NCI-H1417 (cell line): Measurements from ENCODE around the gene NPPC.
A peak's percentile ranks its signal among the peaks of the same experiment; 100 is the strongest.

Experiments used
- DNase-seq, 3 experiments: peaks; one replicate each; lab custom pipeline; 2025; lab: John Stamatoyannopoulos, UW

Gene NPPC

DNA sequence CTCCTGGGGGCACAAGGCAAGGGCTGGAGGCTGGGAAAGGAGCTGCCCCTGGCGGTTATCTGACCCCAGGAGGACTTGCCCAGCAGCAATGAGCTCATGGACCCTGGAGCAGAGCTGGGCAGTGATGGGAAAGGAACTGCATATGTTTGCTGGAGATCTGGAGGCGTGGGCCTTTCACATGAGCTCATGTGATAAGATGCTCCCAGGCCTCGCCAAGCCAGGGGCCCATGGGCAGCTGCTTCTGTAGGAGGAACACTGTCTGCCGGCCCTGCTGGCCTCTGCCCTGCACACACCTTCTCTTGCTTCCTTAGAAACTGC is 9.0 kb upstream of the NPPC start:
- DNase-seq = no peak

DNA sequence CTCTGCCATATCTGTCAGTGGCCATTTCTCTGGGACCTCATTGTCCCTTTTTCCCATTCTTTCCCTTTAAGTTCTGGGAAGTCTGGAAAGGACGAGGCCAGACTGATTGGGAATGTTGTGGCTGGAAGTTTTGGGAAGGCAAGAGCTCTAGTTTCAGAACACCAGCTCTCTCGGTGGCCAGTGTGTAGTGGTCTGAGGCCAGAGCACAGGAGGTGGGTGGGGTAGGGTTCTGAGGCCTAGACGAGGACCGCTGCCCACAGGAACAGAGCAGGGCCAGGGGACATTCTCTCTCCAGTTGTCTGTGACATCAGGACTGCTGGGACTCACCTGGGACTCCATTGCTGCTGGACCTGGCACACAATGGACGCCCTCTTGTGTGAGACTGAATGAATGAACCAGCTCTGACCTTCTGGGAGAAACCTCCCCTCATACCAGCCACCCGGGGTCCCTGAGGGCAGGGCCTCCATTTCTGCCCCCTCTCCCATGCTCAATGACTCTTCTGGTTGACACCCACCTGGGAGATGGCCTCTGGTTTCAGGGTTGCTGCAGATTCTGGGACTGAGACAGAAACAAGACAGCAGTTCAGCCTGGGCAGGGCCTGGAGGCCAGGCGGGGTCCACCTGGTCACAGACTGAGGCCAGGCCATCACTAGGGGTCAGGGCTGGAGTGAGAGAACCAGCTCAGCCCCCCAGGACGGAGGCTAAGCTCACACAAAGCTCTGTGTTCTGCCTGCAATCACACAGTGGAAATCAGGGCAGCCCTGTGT is 8.4 kb upstream of the NPPC start:
- no peak for DNase-seq

DNA sequence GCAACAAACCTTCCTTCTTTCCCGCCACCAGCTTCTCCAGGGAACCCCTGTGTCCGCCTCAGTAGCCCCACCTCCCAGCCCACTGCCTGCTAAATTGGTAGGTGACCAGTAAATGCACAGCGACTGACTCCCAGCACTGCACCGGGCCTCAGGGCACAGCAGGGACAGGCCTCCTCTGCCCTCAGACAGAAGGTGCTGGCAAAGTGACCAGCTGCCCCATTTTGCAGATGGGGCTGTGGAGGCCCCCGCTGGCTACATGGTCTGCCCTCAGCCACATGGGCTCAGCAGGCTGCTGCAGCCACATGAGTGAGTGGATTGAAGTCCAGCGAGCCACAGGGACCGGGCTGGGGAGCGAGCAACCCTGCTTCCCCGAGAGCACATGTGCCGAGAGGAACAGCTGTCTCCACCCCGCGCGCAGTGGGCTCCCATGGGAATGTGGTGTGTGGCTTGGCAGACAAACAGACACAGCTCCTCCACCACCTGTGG is 7.8 kb upstream of the NPPC start:
- no peak for DNase-seq

DNA sequence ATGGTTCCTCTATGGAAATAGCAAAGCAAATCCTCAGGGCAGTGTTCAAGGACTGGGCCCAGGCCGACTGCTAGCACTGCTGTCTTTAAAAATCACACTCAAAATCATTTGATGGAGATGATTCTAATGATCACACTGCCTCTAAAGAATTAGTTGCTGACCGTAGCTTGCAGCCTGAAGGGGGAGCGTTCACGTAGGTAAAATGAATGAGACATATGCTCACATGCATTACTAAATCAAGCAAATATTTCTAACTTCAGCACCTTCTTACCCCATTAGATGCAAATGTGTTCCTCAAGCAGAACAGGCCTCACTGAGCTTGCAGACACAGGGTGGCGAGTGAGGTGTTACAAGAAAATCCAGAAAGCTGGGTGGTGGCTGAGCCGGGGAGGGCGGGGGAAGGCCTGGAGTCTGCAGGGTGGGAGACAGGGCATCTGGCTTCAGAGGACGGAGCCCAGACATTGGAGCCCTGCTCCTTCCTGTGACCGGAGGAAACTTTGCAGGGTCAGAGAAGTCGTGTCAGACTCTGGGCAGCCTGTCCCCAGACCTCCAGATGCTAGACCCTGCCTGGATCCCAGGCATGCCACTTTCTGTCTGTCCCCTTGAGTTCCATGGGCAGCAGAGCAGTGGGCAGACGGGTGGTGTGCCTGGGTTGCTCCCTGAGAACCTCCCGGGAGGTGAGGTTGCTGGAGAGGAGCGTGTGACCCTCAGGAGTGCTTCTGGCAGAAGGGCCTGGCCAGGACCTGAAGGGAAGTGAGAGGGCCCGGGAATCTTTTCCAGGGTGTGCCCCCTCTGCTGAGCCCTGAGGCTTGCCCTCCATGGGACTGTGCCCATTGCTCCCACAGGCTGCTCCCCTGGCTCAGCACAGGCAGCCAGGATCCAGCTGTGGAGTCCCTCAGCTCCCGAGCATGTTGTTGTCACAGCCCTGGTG is 7.1 kb upstream of the NPPC start:
- no peak for DNase-seq

DNA sequence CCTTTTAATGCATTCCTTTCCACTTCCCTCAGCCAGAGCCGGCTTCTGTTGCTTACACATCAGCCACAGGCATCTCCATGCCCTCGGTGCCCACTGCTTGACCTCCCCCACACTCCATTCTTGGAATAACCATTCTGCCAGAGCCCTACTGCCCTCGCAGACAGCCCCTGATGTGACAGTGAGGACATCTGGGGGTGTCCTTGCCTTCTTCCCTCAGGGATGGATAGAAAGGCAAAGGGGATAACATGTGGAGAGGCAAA is 6.4 kb upstream of the NPPC start:
- no peak for DNase-seq

DNA sequence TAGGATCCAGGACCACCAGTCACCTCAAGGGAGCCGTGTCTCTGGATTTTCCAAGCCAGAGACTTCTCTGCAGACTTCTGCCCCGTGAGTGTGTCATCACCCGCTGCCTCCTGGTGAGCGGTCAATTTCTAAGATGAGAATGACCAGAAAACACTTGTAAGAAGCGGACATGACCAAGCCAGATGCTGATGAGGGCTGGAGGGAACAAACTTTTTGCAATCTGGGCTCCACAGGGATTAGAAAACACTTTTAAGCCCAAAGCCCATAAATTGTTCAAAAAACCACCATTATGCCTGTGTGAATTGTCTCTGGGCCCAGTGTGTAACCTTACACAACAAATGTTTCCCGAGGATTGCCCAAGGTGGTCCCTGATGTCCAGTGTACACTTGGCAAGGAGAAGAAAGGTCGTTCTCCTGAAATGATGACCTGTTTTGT is 5.3 kb upstream of the NPPC start:
- DNase-seq = no peak

DNA sequence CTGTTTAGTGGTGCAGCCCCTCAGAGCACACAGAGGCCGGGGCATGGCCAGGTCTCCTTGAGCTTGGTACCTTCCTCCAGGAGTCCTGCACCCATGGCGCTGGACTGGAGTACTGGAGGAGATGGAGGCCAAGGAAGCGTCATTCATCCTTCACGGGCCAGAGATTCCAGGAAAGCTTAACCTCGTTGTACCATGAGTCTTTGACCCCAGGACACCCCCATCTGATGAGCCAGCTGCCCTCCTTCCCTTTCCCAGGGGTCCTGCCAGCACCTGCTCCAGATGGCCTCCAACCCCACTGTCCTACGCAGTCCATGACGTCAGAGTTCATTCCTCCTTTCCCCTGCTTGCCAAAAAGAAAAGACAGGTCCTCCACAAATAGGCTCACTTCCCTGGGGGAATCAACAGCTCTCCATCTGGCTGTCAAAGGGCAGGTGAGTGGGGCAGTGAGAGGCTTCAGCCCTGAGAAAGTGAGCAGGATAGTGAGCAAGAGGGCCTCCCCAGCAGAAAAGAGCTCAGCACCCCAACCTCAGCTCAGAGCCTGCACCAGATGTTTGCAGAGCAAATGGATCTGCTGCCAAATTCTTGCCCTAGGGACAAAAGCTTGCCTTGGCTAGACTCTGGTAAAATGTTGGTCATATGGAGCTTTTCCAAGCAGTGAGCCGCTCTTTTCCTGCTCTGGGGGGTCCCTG is 4.5 kb upstream of the NPPC start:
- DNase-seq = no peak

DNA sequence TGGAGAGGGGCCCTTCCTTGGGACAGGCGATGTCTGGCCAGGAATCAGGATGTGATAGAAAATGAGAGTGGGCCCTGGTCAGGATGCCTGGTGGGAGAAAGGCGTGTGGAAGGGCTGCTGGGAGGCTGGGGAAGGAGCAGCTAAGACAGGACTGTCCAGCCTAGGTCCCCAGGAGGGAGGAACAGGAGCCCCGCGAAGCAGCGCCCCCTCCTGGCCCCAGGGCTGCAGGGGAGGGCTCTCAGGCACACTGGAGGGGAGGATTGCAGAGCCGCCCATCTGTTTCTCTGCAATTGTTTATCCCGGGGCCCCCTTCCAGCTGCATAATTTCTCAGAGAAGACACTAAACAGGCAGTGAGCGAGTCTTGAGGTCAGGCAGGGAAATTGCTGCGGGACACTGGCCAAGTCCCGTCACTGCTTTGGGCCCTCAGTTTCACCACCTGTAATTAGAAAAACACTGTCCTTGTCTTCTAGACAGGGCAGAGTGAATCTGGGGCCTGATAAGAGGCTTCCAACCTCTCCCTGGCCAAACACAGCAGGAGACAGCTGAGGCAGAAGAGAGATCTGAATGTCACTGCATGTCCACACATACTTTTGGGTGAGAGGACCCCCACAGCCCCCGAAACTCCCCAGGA is 3.9 kb upstream of the NPPC start:
- no peak for DNase-seq

DNA sequence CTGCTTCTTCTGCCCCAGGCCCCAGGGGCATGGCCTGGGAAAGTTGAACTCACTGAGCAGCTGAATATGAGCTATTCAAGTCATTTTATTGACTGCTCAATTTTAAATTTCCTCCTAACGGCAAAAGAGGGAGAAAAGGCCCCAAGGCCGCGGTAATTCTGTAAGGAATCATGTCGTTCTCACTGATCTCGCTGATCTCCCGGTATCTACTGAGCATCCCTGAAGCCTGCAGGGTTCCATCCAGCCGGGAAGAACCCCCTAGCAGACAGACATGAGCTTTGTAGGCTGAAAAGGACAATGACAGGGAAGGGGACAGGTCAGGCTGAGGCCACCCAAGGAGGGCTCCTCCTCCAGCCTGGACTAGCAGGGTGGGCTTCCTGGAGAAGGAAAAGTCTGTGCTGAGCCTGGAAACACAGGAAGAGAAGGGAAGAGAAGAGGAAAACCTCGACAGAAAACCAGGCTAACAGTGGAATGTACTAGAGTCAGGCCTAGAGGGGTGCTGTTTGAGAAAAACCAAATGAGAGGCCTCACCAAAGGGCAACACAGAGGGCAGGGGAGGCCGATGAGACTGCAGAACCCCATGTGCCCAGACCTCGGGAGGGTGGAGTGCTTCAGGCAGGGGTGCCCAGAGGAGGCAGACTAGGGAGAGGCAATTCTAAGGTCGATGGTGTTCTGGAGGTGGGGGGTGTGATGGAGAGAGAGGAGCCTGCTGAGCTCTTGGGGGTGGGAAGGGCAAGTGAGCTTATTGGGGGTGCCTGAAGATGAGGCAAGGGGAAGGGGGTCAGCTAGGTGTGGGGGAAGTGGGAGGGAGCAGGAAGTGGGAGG is 2.9 kb upstream of the NPPC start:
- DNase-seq = no peak

DNA sequence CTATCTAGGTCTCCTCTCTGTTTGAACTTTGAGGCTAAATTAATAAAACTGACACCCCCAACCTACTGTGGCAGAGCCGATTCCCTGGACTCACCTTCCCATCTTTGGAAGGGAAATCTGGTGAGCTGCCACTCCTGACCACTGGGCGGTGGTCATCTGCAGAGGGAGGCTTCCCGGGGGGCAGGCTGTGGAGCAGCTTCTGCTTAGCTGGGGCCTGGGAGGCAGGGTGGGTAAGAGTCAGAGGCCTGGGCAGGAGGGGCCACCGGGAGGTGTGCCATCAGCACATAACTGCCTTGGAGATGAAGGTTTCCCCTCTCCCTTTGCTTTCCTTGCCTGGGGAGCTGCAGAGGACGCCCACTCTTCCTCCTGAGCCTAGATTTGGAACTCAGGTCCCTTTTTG is 2.3 kb upstream of the NPPC start:
- DNase-seq = no peak

DNA sequence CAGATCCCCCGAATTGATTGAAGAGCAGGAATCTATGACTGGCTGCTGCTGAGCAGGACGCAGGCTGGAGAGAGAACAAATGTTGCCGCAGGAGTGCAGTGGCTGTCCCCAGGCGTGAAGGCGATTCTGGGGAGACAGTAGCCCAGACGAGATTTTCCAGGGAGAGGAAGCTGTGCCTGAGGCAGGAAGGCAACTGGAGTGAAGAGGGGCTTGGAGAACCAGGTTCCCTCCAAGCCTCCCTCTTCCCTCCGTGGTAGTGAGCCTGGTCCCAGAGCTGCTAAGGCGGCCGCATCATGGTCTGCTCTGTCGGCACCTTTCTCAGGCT is 1.3 kb upstream of the NPPC start:
- DNase-seq = no peak

DNA sequence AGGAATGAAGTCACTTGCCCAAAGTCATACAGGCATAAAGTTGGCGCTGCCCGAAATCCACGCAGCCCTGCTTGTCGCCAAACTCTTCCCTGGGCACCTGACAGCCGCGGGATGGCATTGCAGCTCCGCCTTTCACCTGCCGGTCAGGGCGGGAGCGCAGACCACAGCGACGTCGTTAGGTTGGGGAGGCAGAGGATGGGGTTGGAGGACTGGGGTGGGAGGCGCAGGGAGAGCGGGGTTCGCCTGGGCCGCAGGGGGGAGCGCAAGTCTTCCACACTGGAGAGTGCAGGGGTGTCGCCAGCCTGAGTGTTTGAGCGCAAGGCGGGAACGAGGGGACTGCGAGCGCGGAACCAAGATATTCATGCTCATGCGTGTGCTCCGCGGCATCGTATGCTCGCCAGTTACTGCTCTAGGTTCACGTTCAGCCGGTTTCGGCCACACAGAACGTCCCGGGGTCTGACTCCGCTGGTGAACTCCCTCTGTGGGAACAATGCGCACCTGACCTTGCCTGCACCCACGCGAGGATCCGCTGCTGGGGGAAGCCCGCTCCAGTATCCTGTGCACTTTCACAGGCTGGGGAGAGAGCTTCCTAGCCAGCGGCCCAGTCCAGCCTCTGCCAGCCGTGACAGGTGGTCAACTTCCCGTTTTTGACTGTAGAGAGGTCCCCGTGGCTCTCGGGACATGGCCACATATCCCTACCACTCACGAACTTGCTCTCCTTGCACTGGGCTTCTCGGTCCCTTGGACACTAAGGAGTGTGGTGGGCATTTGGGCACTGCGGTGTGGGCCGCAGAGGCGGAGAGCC is 767 bp upstream of the NPPC start:
- DNase-seq = peak in 2 of 3 experiments; percentile 77 to 82

DNA sequence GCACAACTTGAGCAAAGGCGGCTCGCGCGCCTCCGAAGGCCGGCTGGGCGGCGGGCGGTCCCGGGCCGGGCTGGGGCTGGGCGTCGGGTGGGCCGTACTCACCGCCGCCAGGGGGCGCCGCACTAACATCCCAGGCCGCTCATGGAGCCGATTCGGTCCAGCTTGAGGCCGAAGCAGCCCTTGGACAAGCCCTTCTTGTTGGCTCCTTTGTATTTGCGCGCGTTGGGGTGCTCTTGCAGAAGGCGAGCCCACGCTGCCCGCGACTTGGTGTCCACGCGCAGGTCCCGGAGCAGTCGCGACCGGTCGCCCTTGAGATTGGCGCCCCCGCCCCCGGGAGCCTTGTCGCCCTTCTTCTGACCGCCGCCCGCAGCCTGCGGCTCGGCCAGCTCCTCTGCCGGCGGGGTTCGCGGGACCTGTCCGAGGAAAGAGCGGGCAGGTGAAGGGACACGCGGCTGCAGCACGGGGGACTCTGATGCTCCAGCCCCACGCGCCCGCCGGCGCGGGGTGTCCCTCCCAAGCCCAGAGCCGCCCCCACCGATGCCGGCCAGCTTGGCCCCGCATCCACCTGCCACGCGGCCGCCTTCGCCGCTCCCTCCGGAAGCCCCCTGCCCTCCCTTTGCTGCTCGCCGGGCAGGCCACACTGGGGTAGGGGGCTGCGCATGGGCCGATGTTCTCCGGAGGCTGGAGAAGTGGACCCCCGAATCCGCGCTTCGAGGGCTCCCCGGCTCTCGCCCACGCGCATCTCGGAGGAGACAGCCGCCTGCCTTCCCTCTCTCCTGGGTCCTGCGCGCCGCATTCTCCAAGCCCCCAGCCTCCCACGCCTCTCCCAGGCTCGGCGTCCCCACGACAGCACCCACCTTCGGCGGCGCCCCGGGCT is 655 bp downstream of the NPPC start:
- DNase-seq = peak; percentile 39 to 68 (median 65)

DNA sequence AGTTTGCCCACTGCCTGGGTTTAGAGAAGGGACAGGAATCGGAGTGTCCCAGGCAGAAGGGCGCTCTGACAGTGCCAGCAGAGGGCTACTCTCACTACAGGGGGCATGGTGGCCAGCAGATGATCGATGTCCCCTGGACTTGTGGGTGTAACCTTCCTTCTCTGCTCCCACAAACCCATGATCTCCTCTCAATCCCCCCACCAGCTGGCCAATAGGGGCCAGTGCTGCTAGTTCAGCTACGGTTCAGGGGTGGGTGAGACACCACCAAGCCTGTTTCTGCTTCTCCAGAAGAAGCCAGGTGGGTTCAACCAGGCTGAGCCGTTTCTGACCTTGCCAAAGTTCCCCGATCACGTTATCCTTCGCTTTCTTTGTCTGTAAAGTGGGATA is 1.3 kb downstream of the NPPC start:
- DNase-seq = no peak

DNA sequence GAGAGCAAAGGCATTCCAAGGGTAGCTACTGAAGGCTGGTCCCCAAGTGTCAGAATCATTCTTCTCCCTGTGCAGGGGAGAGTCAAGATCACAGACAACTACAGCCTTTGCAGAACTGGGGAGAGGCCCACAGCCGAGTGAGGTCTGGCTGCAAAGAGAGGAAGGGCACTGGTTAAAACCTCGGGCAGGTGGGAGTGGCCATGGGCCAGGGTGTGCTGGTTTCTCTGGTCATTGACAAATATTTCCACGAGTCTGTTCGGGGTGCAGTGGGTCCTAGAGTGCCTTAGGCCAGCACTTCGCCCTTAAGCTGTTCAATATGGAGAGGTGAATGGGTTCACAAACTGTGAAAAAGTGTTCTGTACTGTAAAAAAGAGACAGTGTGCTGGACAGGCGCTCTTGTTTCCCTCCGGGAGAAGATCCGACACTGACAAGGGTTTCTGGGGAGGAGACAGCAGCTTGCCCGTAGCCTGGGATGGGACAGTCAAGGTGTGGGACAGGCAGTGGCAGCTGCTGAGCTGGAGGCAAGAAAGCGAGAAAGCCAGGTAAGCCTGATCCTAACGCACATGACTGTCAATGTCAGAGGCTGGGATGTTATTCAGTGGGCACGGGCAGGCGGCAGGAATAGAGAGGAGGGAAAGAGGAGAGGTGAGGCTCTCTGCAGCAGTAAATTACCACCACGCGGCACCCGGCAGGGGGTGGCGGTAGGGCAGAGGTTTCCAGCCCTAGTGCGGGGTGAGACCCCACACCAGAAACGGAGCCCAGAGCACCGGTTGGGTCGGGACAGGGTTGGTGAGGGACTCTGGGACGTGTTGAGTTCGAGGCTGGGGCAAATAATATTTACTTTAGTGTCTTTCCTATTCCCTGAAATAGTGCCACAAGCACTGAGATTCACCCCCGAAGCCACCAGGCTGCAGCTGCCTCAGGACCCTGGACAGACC is 2.0 kb downstream of the NPPC start:
- no peak for DNase-seq

DNA sequence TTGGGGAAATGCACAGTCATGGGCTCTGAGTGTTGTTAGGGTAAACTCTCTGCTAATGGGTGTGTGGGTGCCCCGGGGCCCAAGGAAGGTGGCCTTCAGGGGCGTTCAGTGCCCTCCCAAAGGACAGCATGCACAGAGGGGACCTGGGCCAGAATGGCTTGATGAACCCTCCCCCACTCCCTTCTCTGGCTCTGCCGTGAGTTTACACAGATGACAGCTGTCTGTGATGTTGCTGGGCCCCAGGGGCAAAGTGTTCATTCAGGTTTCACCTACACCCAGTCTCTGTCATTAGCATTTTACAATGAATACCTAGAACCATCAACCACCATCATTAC is 3.2 kb downstream of the NPPC start:
- DNase-seq = no peak

DNA sequence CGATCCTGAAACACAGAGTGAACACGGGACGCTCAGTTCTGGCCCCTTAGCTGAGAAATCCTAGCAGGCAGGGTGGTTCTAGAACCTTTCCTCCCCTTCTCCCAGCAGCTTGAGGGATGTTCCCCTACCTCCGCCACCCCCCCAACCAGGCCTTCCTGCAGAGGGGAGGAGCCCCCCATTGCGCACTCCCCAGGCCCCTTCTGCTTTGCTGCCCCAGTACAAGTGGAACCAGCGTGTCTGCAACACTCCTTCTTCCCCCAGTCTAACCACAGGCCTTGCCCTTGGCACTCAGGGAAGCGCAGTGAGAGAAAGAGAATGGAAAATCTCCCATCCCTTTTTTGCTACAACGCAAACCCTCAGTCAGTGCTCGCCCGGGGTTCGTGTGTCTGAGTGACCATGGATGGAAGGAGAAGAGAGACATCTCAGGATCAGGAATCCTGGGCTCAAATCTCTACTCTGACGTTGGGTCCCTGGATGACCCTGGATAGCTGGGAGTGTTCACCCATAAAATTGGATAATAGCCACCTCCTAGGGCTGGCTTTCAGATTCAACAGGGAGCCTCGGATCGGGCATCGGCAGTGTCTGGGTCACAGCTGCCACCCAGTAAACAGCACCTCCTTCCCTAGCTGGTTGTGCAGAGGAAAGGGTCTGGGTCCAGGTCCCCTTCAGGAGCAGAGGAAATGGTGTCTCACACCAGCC is 3.7 kb downstream of the NPPC start:
- DNase-seq = no peak

DNA sequence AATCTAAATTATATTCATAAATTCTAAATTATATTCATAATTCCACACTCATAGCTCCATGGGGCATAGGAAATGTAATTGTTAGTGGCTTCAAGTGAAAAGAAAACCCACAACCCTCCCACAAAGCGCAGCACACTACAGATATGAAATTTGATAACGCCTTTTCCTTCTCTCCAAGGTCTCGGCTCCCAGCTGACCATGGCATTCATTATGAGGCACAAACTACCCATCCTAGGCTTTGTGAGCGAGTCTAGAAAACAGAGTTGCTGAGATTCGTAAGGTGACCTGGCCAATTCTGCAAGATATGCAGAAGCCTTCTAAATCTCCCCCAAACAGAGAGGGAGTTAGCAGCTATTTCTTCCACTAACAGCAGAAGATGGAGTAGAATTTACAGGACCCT is 5.4 kb downstream of the NPPC start:
- DNase-seq = peak in 1 of 3 experiments; percentile 19
